Measurements from ENCODE around the gene PUSL1.

- TF ChIP-seq NFRKB (IDR thresholded peaks at IDR 0.05), result no peak
- no peak for TF ChIP-seq ARNT (IDR thresholded peaks at IDR 0.05)
- no peak for TF ChIP-seq SUZ12 (IDR thresholded peaks at IDR 0.05)
Measured at GRCh38 chr1:1322418-1322817, 14.0 kb downstream of the PUSL1 start.

All from HEK293T (cell line).